Stimulated activated CD8-positive, alpha-beta memory T cell treated with anti-CD3 and anti-CD28 coated beads, Interleukin-7, amount 100 ng/mL, for 1 hour (primary cell): ENCODE measurements around the gene TP53.

ENCODE experiments used
- DNase-seq, 2 donors: peaks; one replicate each; pipeline ENCODE4 v3.0.0-alpha.2; 2020; ENCODE audit warnings: low read depth in 2 of 2

TP53 gene

GRCh38 chr17:7706631-7707354 lies 19.5 kb upstream of the TP53 start:
- no peak for DNase-seq

- no peak for DNase-seq
Measured at GRCh38 chr17:7705269-7706255, 18.3 kb upstream of the TP53 start.

- no peak for DNase-seq
Measured at GRCh38 chr17:7704601-7705268, 17.4 kb upstream of the TP53 start, which contains the start of gene EFNB3. EFNB3 (plus strand) TSS chr17:7705202; CDS start chr17:7705599, 397 bp downstream.

- no peak for DNase-seq
Measured at GRCh38 chr17:7703584-7704479, 16.5 kb upstream of the TP53 start.

GRCh38 chr17:7702776-7703175 lies 15.5 kb upstream of the TP53 start:
- no peak for DNase-seq

GRCh38 chr17:7701681-7702080 lies 14.4 kb upstream of the TP53 start:
- DNase-seq, result no peak

GRCh38 chr17:7700510-7700909 lies 13.2 kb upstream of the TP53 start:
- no peak for DNase-seq

GRCh38 chr17:7697828-7698588 lies 10.7 kb upstream of the TP53 start:
- DNase-seq, result no peak

- DNase-seq, result no peak
Measured at GRCh38 chr17:7695586-7695985, 8.3 kb upstream of the TP53 start.

- DNase-seq, result no peak
Measured at GRCh38 chr17:7688808-7689316, 1.6 kb upstream of the TP53 start.

GRCh38 chr17:7687908-7688807 lies 868 bp upstream of the TP53 start, which contains the start of gene WRAP53:
WRAP53 (plus strand) TSS chr17:7688477; CDS start chr17:7688649, 172 bp downstream.
- DNase-seq, result peak; percentile 92 to 93

GRCh38 chr17:7686222-7687071 lies 843 bp downstream of the TP53 start:
- peak; percentile 47 to 56 for DNase-seq

- peak; percentile 75 to 80 for DNase-seq
Measured at GRCh38 chr17:7685533-7686221, 1.6 kb downstream of the TP53 start.

- DNase-seq, result no peak
Measured at GRCh38 chr17:7684851-7685532, 2.3 kb downstream of the TP53 start.

- DNase-seq, result no peak
Measured at GRCh38 chr17:7677388-7678067, 9.8 kb downstream of the TP53 start.

- no peak for DNase-seq
Measured at GRCh38 chr17:7676533-7676932, 10.8 kb downstream of the TP53 start.
